GM06990 (cell line): ENCODE measurements around the gene LRRN2.

Experiments used
- DNase-seq: peaks from one replicate; pipeline ENCODE4 v3.0.0-alpha.2; 2011; ENCODE audit not compliant: insufficient read length; ENCODE audit errors: extremely low read depth
- H3K27me3 ChIP-seq: replicated peaks from 2 replicates; pipeline ENCODE4 v1.6.0; 2011; ENCODE audit warnings: low read length; ENCODE audit not compliant: control insufficient read depth, insufficient read depth
- H3K36me3 ChIP-seq: 2 replicates; pipeline ENCODE4 v1.5.1; 2011; ENCODE audit warnings: low read length; ENCODE audit not compliant: control insufficient read depth, insufficient read depth
- H3K4me3 ChIP-seq: replicated peaks from 2 replicates; pipeline ENCODE4 v1.5.1; 2011; ENCODE audit warnings: low read depth, mild to moderate bottlenecking, control low read depth, low read length
- TF ChIP-seq, protein P1 (sequence below): IDR thresholded peaks from 2 replicates; pipeline ENCODE4 v1.5.1; 2011; ENCODE audit warnings: low read length, control low read depth, mild to moderate bottlenecking, inconsistent platforms; ENCODE audit not compliant: insufficient read depth, poor library complexity, severe bottlenecking

The LRRN2 gene

DNA sequence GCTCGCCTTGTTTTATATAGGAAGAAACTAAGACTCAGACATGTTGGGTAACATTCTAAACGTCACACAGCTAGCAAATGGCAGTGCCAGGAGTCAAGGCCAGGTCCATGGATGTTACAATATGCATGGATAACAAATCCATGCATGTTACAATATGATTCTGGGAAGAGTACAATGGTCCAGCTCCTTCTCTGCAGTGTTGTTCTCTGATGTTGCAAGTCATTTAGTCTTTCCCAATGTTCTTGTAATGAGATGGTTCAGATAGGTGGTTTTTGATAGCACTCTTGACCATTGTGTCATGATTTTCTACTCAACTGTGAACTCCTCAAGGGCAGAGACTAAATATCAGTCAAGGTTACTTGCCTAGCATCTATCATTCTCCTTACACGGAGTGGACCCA lies 15.7 kb upstream of the LRRN2 start:
- TF ChIP-seq, protein P1, sequence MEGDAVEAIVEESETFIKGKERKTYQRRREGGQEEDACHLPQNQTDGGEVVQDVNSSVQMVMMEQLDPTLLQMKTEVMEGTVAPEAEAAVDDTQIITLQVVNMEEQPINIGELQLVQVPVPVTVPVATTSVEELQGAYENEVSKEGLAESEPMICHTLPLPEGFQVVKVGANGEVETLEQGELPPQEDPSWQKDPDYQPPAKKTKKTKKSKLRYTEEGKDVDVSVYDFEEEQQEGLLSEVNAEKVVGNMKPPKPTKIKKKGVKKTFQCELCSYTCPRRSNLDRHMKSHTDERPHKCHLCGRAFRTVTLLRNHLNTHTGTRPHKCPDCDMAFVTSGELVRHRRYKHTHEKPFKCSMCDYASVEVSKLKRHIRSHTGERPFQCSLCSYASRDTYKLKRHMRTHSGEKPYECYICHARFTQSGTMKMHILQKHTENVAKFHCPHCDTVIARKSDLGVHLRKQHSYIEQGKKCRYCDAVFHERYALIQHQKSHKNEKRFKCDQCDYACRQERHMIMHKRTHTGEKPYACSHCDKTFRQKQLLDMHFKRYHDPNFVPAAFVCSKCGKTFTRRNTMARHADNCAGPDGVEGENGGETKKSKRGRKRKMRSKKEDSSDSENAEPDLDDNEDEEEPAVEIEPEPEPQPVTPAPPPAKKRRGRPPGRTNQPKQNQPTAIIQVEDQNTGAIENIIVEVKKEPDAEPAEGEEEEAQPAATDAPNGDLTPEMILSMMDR, result no peak
- no peaks in the 10 kb centered on the region for H3K36me3 ChIP-seq
- no peaks in the 10 kb centered on the region for H3K27me3 ChIP-seq
- DNase-seq, result no peak
- H3K4me3 ChIP-seq, result no peak overlapping the region

DNA sequence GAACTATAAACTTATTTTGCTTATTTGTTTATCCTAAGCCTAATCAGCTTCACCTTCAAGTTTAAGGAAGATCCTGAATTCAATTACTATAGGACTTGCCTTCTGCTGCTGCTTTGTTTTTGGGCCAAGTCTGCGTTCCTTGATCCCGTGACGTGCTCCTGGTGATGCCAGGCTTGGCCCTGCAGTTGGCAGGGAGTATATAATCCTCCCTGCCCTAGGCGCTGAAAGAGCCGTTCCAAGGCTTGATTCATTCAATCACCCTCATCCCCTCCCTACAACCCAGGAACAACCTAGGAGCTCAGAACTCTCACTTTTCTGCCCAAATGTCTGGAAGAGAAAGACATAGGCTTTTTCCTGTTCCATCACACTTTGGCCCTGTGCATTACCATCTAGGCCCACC lies 12.4 kb upstream of the LRRN2 start:
- no peak for DNase-seq
- H3K36me3 ChIP-seq, result no peaks in the 10 kb centered on the region
- TF ChIP-seq, protein P1, result no peak
- peaks cover 1% of the 10 kb centered on the region; the same call in 1 of the 2 replicates for H3K27me3 ChIP-seq
- H3K4me3 ChIP-seq, result no peak overlapping the region

DNA sequence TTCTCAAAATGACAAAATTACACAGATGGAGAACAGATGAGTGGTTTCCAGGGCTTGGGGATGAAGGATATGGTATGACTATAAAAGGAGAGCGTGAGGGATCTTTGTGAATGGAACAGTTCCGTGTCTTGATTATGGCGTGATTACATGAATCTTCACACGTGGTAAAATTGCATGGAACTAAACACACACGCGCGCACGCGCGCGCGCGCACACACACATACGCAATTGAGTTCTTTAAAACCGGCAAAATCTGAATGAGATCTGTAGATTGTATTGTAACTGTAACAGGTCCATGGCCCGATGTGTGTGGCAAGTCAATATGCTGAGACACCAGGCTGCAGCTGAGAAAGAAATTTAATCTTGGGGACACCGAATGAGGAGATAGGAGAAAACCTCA lies 11.1 kb upstream of the LRRN2 start:
- TF ChIP-seq, protein P1, result no peak
- no peak overlapping the region for H3K4me3 ChIP-seq
- DNase-seq, result no peak
- peaks cover 1% of the 10 kb centered on the region; the same call in 1 of the 2 replicates for H3K27me3 ChIP-seq
- H3K36me3 ChIP-seq, result no peaks in the 10 kb centered on the region

DNA sequence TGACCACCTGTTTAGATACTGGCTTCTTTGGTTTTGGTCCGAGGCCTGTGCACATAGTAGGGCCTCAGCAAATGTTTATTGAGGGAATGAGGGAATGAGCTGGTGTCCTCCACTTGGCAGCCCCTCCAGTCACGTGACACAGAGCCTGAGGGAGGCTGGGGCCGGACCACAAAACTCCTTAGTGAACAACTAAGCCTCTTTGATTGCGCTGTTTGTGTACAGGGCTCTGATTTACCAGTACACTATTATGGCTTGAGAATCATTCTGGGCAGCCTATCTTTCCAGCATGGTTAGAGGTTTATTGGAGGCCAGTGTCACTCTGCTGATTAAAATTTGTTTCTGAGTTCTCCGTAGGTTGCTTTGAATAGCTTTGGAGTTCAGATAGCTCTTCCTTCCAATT lies 10.2 kb upstream of the LRRN2 start:
- no peaks in the 10 kb centered on the region for H3K36me3 ChIP-seq
- no peak for DNase-seq
- TF ChIP-seq, protein P1, result no peak

DNA sequence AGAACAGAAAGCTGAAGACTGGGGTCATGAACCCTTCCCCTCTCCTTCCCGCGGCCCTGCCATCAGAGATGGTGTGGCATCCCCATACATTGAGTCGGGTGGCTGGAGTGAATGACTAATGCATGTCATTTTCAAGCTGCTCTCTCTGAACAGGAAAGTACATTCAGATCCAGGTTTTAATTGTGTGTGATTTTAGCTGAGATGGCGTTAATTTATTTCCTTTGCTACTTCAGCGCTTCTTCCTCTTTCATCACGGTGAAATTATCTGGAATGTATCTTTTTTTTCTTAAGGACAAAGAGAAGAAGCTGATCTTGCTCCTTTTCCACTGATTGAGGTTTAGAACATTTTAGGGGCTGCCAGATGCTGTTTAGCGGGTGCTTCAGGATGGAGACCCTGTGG lies 8.6 kb upstream of the LRRN2 start:
- no peak for DNase-seq
- Histone ChIP-seq H3K36me3 (no peaks in the 10 kb centered on the region), H3K4me3 (no peak overlapping the region), H3K27me3 (peaks cover 1% of the 10 kb centered on the region; the same call in 1 of the 2 replicates)
- TF ChIP-seq, protein P1, result no peak

More for the DNA sequence above, 10.2 kb upstream of the LRRN2 start:
- Histone ChIP-seq H3K27me3 (peaks cover 1% of the 10 kb centered on the region; the same call in 1 of the 2 replicates), H3K4me3 (no peak overlapping the region)

DNA sequence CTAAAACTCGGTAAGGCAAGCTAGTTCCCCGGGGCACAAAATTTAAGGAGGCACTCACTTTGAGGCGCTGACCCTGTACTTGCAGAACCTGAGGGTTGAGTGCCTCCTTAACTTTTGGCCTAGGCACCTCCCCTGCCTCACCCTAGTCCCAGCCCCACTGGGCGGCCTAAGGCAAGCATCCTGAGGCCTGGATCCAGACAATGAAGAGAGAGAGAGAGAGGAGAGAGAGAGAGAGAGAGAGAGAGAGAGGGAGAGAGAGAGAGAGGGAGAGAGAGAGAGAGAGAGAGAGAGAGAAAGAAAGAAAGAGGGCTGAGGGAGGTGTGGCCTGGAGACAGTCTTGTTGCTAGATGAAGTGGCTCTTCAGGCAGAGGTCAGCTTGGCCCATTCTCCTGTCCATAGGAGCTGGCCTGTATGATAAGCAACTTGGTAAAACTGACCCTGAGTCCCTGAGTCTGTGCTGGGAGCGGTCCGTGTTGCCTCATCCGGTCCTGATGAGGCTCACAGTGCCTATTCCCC lies 7.4 kb upstream of the LRRN2 start:
- Histone ChIP-seq H3K36me3 (no peaks in the 10 kb centered on the region), H3K27me3 (peaks cover 1% of the 10 kb centered on the region), H3K4me3 (no peak overlapping the region)
- no peak for DNase-seq
- TF ChIP-seq, protein P1, result no peak
